HepG2 (cell line): ENCODE data around the gene SNURF. TPM values are rescaled to one million over a fixed set of nuclear protein-coding genes. Genes with fewer than 3 reads are reported as not detected.

Source experiments
- ASH2L ChIP-seq: fragments of 300-600, 200-600 bp; sonication (generic); IDR thresholded peaks from 2 replicates; pipeline ENCODE4 v1.7.0; 2017; ENCODE audit warnings: low read depth, mild to moderate bottlenecking, moderate library complexity, mixed read lengths, low read length; ENCODE audit not compliant: insufficient read length
- CENPT ChIP-seq: sonication (generic); formaldehyde crosslinking; IDR thresholded peaks from 2 replicates; pipeline ENCODE4 v1.8.0; 2022; ENCODE audit warnings: low read depth, mild to moderate bottlenecking, moderate library complexity, missing genetic modification reagents
- DNMT3B ChIP-seq: conservative IDR thresholded peaks from 2 replicates; pipeline ENCODE4 v1.6.1; 2016; ENCODE audit warnings: missing biosample characterization, control low read depth
- EED ChIP-seq: sonication (generic); formaldehyde crosslinking; IDR thresholded peaks from 2 replicates; pipeline ENCODE4 v1.5.0; 2020; ENCODE audit warnings: mild to moderate bottlenecking, missing genetic modification reagents
- GATA4 ChIP-seq: sonication (generic); IDR thresholded peaks from 2 replicates; pipeline ENCODE4 v1.6.1; 2016; ENCODE audit warnings: antibody characterized with exemption, low read depth, borderline replicate concordance
- HNF4A ChIP-seq: sonication (generic); formaldehyde crosslinking; IDR thresholded peaks from 2 replicates; pipeline ENCODE4 v1.4.0; 2020; ENCODE audit warnings: missing genetic modification reagents
- NR2F6 ChIP-seq, 2 experiments: IDR thresholded peaks; 2 replicates each; pipeline ENCODE4 v1.6.1; 2016; ENCODE audit warnings: antibody characterized with exemption in 1 of 2, mild to moderate bottlenecking in 1 of 2
- STAG1 ChIP-seq: sonication (generic); formaldehyde crosslinking; IDR thresholded peaks from 2 replicates; pipeline ENCODE4 v1.4.0; 2020; ENCODE audit warnings: missing genetic modification reagents
- polyA plus RNA-seq, 8 experiments: library from polyadenylated mRNA; depleted of rRNA in 3 of 8; stranded (reverse) in 7 of 8; unstranded in 1 of 8; fragments of >200 nt; fragmentation: Illumina TruSeq in 4 of 8; extraction: Trizol in 4 of 8; gene quantifications; 2 replicates each; pipeline versions ENCODE4 v1.2.1 to v1.2.3, GENCODE V29; 2011 to 2016; ENCODE audit warnings: low read depth in 4 of 8, missing spikeins in 1 of 8, mixed read lengths in 1 of 8; ENCODE audit not compliant: insufficient read depth in 1 of 8
- total RNA-seq, 5 experiments: library from RNA; depleted of rRNA; stranded (reverse); fragments of >200 nt; fragmentation: Illumina TruSeq; extraction: Trizol; gene quantifications; 2 replicates each; pipeline ENCODE4 v1.2.3, GENCODE V29; 2016; ENCODE audit warnings: low read depth in 1 of 5
- TF ChIP-seq, protein P1 (sequence below): sonication (generic); formaldehyde crosslinking; IDR thresholded peaks from 2 replicates; pipeline ENCODE4 v1.4.0; 2020; ENCODE audit warnings: mild to moderate bottlenecking, missing genetic modification reagents, borderline replicate concordance
- TF ChIP-seq, protein P2 (sequence below): sonication (generic); formaldehyde crosslinking; IDR thresholded peaks from 2 replicates; pipeline ENCODE4 v1.5.1; 2020; ENCODE audit warnings: mild to moderate bottlenecking, missing genetic modification reagents, borderline replicate concordance
- TF ChIP-seq, protein P3 (sequence below): sonication (generic); formaldehyde crosslinking; IDR thresholded peaks from 2 replicates; pipeline ENCODE4 v1.9.0; 2021; ENCODE audit warnings: mild to moderate bottlenecking, missing genetic modification reagents
- TF ChIP-seq, protein P4 (sequence below): sonication (generic); formaldehyde crosslinking; IDR thresholded peaks from 2 replicates; pipeline ENCODE4 v1.4.0; 2020; ENCODE audit warnings: mild to moderate bottlenecking, missing genetic modification reagents

SNURF gene
- total and polyA plus RNA-seq, 2 of the 13 experiments (the other 11 are each of a cell fraction or from before 2014, with no cell fraction given) = 2.1 to 7.6 TPM

DNA sequence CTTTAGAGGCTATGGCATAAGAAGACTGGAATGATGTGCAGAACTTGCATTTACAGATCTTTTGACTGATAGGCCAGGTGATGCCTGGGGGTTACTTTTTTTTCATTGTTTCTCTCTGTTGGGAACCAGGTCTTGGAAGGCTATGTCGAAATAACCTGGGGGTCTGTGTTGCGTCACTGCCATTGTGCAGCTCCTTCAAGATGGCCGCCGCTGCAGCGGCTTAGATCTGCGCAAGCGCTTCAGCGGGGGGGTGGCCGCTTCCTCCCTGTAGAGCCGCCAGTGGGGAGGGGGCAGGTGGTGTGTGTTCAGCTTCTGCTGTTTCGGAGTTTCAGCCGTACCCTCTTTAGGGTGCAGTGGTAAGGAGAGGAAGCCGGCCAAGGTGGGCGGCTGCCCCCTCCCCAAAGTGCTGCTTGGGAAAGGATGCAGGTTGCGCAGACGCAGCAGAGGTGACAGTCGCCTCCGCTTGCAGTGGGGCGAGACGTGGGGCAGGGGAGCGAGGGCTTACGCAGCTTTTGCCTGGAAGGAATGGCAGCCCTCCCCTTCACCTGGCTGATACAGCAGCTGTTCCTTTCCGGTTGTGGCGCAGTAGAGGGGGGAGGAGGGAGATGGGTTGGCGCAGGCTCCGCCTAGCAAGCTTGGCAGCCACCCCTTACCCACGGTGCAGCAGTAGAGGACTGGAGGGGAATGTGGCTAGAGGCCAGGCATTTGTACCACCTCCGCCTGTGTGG, 1.5 kb downstream of the SNURF start (continued):
- TF ChIP-seq, protein P1, sequence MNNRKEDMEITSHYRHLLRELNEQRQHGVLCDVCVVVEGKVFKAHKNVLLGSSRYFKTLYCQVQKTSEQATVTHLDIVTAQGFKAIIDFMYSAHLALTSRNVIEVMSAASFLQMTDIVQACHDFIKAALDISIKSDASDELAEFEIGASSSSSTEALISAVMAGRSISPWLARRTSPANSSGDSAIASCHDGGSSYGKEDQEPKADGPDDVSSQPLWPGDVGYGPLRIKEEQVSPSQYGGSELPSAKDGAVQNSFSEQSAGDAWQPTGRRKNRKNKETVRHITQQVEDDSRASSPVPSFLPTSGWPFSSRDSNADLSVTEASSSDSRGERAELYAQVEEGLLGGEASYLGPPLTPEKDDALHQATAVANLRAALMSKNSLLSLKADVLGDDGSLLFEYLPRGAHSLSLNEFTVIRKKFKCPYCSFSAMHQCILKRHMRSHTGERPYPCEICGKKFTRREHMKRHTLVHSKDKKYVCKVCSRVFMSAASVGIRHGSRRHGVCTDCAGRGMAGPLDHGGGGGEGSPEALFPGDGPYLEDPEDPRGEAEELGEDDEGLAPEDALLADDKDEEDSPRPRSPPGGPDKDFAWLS (CRISPR knock-in tag) = no peak
- TF ChIP-seq, protein P2, sequence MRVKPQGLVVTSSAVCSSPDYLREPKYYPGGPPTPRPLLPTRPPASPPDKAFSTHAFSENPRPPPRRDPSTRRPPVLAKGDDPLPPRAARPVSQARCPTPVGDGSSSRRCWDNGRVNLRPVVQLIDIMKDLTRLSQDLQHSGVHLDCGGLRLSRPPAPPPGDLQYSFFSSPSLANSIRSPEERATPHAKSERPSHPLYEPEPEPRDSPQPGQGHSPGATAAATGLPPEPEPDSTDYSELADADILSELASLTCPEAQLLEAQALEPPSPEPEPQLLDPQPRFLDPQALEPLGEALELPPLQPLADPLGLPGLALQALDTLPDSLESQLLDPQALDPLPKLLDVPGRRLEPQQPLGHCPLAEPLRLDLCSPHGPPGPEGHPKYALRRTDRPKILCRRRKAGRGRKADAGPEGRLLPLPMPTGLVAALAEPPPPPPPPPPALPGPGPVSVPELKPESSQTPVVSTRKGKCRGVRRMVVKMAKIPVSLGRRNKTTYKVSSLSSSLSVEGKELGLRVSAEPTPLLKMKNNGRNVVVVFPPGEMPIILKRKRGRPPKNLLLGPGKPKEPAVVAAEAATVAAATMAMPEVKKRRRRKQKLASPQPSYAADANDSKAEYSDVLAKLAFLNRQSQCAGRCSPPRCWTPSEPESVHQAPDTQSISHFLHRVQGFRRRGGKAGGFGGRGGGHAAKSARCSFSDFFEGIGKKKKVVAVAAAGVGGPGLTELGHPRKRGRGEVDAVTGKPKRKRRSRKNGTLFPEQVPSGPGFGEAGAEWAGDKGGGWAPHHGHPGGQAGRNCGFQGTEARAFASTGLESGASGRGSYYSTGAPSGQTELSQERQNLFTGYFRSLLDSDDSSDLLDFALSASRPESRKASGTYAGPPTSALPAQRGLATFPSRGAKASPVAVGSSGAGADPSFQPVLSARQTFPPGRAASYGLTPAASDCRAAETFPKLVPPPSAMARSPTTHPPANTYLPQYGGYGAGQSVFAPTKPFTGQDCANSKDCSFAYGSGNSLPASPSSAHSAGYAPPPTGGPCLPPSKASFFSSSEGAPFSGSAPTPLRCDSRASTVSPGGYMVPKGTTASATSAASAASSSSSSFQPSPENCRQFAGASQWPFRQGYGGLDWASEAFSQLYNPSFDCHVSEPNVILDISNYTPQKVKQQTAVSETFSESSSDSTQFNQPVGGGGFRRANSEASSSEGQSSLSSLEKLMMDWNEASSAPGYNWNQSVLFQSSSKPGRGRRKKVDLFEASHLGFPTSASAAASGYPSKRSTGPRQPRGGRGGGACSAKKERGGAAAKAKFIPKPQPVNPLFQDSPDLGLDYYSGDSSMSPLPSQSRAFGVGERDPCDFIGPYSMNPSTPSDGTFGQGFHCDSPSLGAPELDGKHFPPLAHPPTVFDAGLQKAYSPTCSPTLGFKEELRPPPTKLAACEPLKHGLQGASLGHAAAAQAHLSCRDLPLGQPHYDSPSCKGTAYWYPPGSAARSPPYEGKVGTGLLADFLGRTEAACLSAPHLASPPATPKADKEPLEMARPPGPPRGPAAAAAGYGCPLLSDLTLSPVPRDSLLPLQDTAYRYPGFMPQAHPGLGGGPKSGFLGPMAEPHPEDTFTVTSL = 0 out of 2 replicates have a peak, but pooled peaks have one; percentile 29
- no peak for TF ChIP-seq DNMT3B (CRISPR knock-in tag)
- TF ChIP-seq, protein P3, sequence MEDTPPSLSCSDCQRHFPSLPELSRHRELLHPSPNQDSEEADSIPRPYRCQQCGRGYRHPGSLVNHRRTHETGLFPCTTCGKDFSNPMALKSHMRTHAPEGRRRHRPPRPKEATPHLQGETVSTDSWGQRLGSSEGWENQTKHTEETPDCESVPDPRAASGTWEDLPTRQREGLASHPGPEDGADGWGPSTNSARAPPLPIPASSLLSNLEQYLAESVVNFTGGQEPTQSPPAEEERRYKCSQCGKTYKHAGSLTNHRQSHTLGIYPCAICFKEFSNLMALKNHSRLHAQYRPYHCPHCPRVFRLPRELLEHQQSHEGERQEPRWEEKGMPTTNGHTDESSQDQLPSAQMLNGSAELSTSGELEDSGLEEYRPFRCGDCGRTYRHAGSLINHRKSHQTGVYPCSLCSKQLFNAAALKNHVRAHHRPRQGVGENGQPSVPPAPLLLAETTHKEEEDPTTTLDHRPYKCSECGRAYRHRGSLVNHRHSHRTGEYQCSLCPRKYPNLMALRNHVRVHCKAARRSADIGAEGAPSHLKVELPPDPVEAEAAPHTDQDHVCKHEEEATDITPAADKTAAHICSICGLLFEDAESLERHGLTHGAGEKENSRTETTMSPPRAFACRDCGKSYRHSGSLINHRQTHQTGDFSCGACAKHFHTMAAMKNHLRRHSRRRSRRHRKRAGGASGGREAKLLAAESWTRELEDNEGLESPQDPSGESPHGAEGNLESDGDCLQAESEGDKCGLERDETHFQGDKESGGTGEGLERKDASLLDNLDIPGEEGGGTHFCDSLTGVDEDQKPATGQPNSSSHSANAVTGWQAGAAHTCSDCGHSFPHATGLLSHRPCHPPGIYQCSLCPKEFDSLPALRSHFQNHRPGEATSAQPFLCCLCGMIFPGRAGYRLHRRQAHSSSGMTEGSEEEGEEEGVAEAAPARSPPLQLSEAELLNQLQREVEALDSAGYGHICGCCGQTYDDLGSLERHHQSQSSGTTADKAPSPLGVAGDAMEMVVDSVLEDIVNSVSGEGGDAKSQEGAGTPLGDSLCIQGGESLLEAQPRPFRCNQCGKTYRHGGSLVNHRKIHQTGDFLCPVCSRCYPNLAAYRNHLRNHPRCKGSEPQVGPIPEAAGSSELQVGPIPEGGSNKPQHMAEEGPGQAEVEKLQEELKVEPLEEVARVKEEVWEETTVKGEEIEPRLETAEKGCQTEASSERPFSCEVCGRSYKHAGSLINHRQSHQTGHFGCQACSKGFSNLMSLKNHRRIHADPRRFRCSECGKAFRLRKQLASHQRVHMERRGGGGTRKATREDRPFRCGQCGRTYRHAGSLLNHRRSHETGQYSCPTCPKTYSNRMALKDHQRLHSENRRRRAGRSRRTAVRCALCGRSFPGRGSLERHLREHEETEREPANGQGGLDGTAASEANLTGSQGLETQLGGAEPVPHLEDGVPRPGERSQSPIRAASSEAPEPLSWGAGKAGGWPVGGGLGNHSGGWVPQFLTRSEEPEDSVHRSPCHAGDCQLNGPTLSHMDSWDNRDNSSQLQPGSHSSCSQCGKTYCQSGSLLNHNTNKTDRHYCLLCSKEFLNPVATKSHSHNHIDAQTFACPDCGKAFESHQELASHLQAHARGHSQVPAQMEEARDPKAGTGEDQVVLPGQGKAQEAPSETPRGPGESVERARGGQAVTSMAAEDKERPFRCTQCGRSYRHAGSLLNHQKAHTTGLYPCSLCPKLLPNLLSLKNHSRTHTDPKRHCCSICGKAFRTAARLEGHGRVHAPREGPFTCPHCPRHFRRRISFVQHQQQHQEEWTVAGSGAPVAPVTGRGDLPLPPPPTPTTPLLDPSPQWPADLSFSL (CRISPR knock-in tag) = no peak
- TF ChIP-seq NR2F6 (IDR thresholded peaks at IDR 0.05) = no peak
- TF ChIP-seq NR2F6 (CRISPR knock-in tag; IDR thresholded peaks at IDR 0.05) = no peak
- peak; percentile 20 for TF ChIP-seq ASH2L
- TF ChIP-seq STAG1 = no peak
- no peak for TF ChIP-seq CENPT (CRISPR knock-in tag)
- TF ChIP-seq HNF4A (CRISPR knock-in tag) = no peak
- no peak for TF ChIP-seq EED (CRISPR knock-in tag)
- TF ChIP-seq, protein P4, sequence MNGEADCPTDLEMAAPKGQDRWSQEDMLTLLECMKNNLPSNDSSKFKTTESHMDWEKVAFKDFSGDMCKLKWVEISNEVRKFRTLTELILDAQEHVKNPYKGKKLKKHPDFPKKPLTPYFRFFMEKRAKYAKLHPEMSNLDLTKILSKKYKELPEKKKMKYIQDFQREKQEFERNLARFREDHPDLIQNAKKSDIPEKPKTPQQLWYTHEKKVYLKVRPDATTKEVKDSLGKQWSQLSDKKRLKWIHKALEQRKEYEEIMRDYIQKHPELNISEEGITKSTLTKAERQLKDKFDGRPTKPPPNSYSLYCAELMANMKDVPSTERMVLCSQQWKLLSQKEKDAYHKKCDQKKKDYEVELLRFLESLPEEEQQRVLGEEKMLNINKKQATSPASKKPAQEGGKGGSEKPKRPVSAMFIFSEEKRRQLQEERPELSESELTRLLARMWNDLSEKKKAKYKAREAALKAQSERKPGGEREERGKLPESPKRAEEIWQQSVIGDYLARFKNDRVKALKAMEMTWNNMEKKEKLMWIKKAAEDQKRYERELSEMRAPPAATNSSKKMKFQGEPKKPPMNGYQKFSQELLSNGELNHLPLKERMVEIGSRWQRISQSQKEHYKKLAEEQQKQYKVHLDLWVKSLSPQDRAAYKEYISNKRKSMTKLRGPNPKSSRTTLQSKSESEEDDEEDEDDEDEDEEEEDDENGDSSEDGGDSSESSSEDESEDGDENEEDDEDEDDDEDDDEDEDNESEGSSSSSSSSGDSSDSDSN (CRISPR knock-in tag) = no peak
- no peak for TF ChIP-seq GATA4
